ENCODE data around the gene CCDC24. TPM values are rescaled to one million over a fixed set of nuclear protein-coding genes. Genes with fewer than 3 reads are reported as not detected.

The CCDC24 gene
- polyA plus RNA-seq, 3 donors: 1.1 to 3.0 (median 1.9) TPM

DNA sequence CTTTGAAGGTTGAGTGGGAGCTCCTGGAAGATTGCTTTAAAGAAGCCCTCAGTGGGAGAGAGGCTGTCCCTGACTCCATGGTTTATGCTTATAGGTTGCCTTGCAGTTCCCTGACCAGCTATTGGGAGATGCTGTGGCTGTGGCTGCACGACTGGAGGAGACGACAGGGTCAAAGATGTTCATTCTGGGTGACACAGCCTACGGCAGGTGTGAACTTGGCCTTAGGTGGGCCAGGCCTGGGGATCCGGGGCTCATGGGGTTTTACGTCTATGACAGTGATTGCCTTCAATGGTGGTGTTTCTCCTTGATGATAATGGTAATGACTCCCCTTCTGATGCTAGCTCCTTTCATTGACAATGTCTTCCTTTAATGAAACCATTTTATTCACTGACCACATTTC is 20.9 kb upstream of the CCDC24 start:
- peak overlapping the region; percentile 54 to 94 (median 63) for H3K4me3 ChIP-seq (replicated peaks in 1 of 3; ENCODE audit: low read depth in 2 of 3, low read length in 3 of 3)
- H3K36me3 ChIP-seq (replicated peaks in 1 of 2; ENCODE audit: control insufficient read depth in 1 of 2, insufficient read depth in 2 of 2, low read length in 2 of 2): peaks cover 6 to 33% of the 10 kb centered on the region in 2 donors
- peak overlapping the region in 4 of 7 donors; percentile 65 to 93 (median 84) for H3K27ac Mint-ChIP-seq
- peak overlapping the region; percentile 89 for H2AFZ ChIP-seq (ENCODE audit: insufficient read depth, low read depth, low read length, poor library complexity, severe bottlenecking)
- H3K27ac ChIP-seq (ENCODE audit: low read depth in 1 of 2, low read length in 2 of 2): peak overlapping the region in 1 of 2 donors; percentile 65
- H4K20me1 ChIP-seq (ENCODE audit: insufficient read depth, low read length): peaks cover 6% of the 10 kb centered on the region
- H3K79me2 ChIP-seq (ENCODE audit: insufficient read depth, low read length): peaks cover 20% of the 10 kb centered on the region
- peaks cover 16 to 27% of the 10 kb centered on the region in 2 donors for H3K4me1 ChIP-seq (ENCODE audit: control insufficient read depth in 1 of 2, insufficient read depth in 2 of 2, low read length in 2 of 2)
- H3K9me3 ChIP-seq (replicated peaks in 1 of 2; ENCODE audit: control insufficient read depth in 1 of 2, insufficient read depth in 1 of 2, low read length in 2 of 2): no peaks in the 10 kb centered on the region
- peak overlapping the region; percentile 92 for H3K4me2 ChIP-seq (replicated peaks; ENCODE audit: extremely low read depth, low read length, poor library complexity, severe bottlenecking)
- WGBS (ENCODE audit: insufficient coverage): 63% methylated on average over 3 of the region's 5 CpGs
- intact Hi-C loops (cut with micrococcal nuclease): loop anchor here in 1 of 2 donors (10.0 kb wide), 2 partner anchors 316 to 384 kb away; partner anchors contain the start of genes ERI3 and KDM4A
- peak overlapping the region; percentile 69 for H3K9ac ChIP-seq (ENCODE audit: insufficient read depth, low read length, poor library complexity, severe bottlenecking)
- H3K27me3 ChIP-seq (ENCODE audit: control insufficient read depth in 2 of 2, insufficient read depth in 2 of 2, low read length in 2 of 2): no peaks in the 10 kb centered on the region
- peaks cover 26 to 31% of the 10 kb centered on the region in 2 donors for H3K36me3 Mint-ChIP-seq
- H3K4me1 Mint-ChIP-seq: peaks cover 24% of the 10 kb centered on the region
- peak overlapping the region; percentile 89 to 96 for H3K4me3 Mint-ChIP-seq
- no peak for DNase-seq
- peaks cover 0 to 3% (median 1%) of the 10 kb centered on the region in 3 donors for H3K27me3 Mint-ChIP-seq (ENCODE audit: low read depth in 3 of 3)
- H3K9me3 Mint-ChIP-seq: no peaks in the 10 kb centered on the region
- TF ChIP-seq, protein P1, sequence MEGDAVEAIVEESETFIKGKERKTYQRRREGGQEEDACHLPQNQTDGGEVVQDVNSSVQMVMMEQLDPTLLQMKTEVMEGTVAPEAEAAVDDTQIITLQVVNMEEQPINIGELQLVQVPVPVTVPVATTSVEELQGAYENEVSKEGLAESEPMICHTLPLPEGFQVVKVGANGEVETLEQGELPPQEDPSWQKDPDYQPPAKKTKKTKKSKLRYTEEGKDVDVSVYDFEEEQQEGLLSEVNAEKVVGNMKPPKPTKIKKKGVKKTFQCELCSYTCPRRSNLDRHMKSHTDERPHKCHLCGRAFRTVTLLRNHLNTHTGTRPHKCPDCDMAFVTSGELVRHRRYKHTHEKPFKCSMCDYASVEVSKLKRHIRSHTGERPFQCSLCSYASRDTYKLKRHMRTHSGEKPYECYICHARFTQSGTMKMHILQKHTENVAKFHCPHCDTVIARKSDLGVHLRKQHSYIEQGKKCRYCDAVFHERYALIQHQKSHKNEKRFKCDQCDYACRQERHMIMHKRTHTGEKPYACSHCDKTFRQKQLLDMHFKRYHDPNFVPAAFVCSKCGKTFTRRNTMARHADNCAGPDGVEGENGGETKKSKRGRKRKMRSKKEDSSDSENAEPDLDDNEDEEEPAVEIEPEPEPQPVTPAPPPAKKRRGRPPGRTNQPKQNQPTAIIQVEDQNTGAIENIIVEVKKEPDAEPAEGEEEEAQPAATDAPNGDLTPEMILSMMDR (IDR thresholded peaks at IDR 0.05): no peak

DNA sequence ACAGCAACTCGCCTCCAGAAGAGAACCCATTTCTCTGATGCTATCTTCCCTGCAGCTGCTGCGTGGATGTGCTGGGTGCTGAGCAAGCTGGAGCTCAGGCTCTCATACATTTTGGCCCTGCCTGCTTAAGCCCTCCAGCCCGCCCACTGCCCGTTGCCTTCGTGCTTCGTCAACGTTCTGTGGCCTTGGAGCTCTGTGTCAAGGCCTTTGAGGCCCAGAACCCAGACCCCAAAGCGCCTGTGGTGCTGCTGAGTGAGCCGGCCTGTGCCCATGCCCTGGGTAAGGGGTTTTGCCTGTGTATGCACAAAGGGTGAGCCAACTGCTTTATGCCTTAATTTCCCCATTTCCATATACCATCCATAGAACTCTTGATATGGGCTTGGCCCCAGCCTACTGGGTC is 20.5 kb upstream of the CCDC24 start:
- H3K4me3 ChIP-seq (replicated peaks in 1 of 3; ENCODE audit: low read depth in 2 of 3, low read length in 3 of 3): peak overlapping the region in 1 of 3 experiments; percentile 94
- H3K36me3 Mint-ChIP-seq: peaks cover 26 to 32% of the 10 kb centered on the region in 2 donors
- H3K9me3 Mint-ChIP-seq: no peaks in the 10 kb centered on the region
- H2AFZ ChIP-seq (ENCODE audit: insufficient read depth, low read depth, low read length, poor library complexity, severe bottlenecking): no peak overlapping the region
- H3K79me2 ChIP-seq (ENCODE audit: insufficient read depth, low read length): peaks cover 24% of the 10 kb centered on the region
- WGBS (ENCODE audit: insufficient coverage): 95% methylated on average over 7 of the region's 9 CpGs
- intact Hi-C loops (cut with micrococcal nuclease): loop anchor here in 1 of 2 donors (10.0 kb wide), 2 partner anchors 316 to 384 kb away; partner anchors contain the start of genes ERI3 and KDM4A
- peaks cover 26% of the 10 kb centered on the region for H3K4me1 Mint-ChIP-seq
- H3K36me3 ChIP-seq (replicated peaks in 1 of 2; ENCODE audit: control insufficient read depth in 1 of 2, insufficient read depth in 2 of 2, low read length in 2 of 2): peaks cover 6 to 29% of the 10 kb centered on the region in 2 donors
- H3K4me2 ChIP-seq (replicated peaks; ENCODE audit: extremely low read depth, low read length, poor library complexity, severe bottlenecking): peak overlapping the region; percentile 92
- no peaks in the 10 kb centered on the region for H3K9me3 ChIP-seq (replicated peaks in 1 of 2; ENCODE audit: control insufficient read depth in 1 of 2, insufficient read depth in 1 of 2, low read length in 2 of 2)
- no peak for DNase-seq
- H3K27me3 Mint-ChIP-seq (ENCODE audit: low read depth in 3 of 3): peaks cover 0 to 3% (median 1%) of the 10 kb centered on the region in 3 donors
- no peaks in the 10 kb centered on the region for H3K27me3 ChIP-seq (ENCODE audit: control insufficient read depth in 2 of 2, insufficient read depth in 2 of 2, low read length in 2 of 2)
- H3K4me1 ChIP-seq (ENCODE audit: control insufficient read depth in 1 of 2, insufficient read depth in 2 of 2, low read length in 2 of 2): peaks cover 20 to 30% of the 10 kb centered on the region in 2 donors
- TF ChIP-seq, protein P1 (IDR thresholded peaks at IDR 0.05): no peak
- no peak overlapping the region for H3K4me3 Mint-ChIP-seq
- no peak overlapping the region for H3K27ac Mint-ChIP-seq
- H3K27ac ChIP-seq (ENCODE audit: low read depth in 1 of 2, low read length in 2 of 2): no peak overlapping the region
- H3K9ac ChIP-seq (ENCODE audit: insufficient read depth, low read length, poor library complexity, severe bottlenecking): no peak overlapping the region
- peaks cover 11% of the 10 kb centered on the region for H4K20me1 ChIP-seq (ENCODE audit: insufficient read depth, low read length)

All from CD14-positive monocyte (primary cell).